Measurements from ENCODE around the gene WDR72. TPM values are rescaled to one million over a fixed set of nuclear protein-coding genes. Genes with fewer than 3 reads are reported as not detected.

Gene WDR72
- polyA plus RNA-seq, 1 of the 3 experiments (the other 2 are of a cell fraction) = 0.02 TPM

- Histone ChIP-seq H3K9me2 (no peaks in the 10 kb centered on the region), H3K27ac (ENCODE audit: low read depth in 2 of 2, low read length in 1 of 2) (no peak overlapping the region), H3K9me3 (no peaks in the 10 kb centered on the region), H3K79me2 (ENCODE audit: insufficient read depth) (no peaks in the 10 kb centered on the region), H3K4me2 (no peak overlapping the region), H3K9ac (no peak overlapping the region), H2AFZ (ENCODE audit: low read depth) (no peak overlapping the region), H4K20me1 (ENCODE audit: insufficient read depth) (no peaks in the 10 kb centered on the region), H3F3A (replicated peaks; ENCODE audit: insufficient read depth) (no peaks in the 10 kb centered on the region), H3K27me3 (ENCODE audit: insufficient read depth) (no peaks in the 10 kb centered on the region), H3K36me3 (replicated peaks in 1 of 2; ENCODE audit: control insufficient read depth in 1 of 2, insufficient read depth in 2 of 2, low read length in 1 of 2) (no peaks in the 10 kb centered on the region), H3K4me1 (ENCODE audit: control insufficient read depth in 1 of 2, insufficient read depth in 2 of 2, low read depth in 1 of 2, low read length in 1 of 2) (no peaks in the 10 kb centered on the region), H3K4me3 (ENCODE audit: low read depth in 2 of 2, low read length in 1 of 2) (no peak overlapping the region)
- DNase-seq = no peak
- 10% methylated on average over 4 of the region's 4 CpGs for WGBS (ENCODE audit: low lambda C conversion rate)
- ChIA-PET POLR2A (no interaction called here), CTCF (no interaction called here)
- TF ChIP-seq RCOR1 (IDR thresholded peaks at IDR 0.05; ENCODE audit: low read length) (no peak), FOXJ3 (CRISPR knock-in tag; IDR thresholded peaks at IDR 0.05) (no peak), EP300 (IDR thresholded peaks at IDR 0.05; ENCODE audit: borderline replicate concordance in 1 of 2, low read depth in 1 of 2, low read length in 1 of 2) (no peak), SIN3A (IDR thresholded peaks at IDR 0.05; ENCODE audit: borderline replicate concordance, low read depth, low read length) (no peak), RFX5 (IDR thresholded peaks at IDR 0.05; ENCODE audit: low read length) (no peak), ZBTB33 (IDR thresholded peaks at IDR 0.05; ENCODE audit: borderline replicate concordance, low read depth) (no peak), TEAD4 (IDR thresholded peaks at IDR 0.05; ENCODE audit: borderline replicate concordance, insufficient read depth) (no peak), RXRA (IDR thresholded peaks at IDR 0.05; ENCODE audit: borderline replicate concordance, low read depth) (no peak), NRF1 (IDR thresholded peaks at IDR 0.05; ENCODE audit: low read depth, low read length) (no peak), GATA2 (CRISPR knock-in tag; IDR thresholded peaks at IDR 0.05) (no peak), CTCF (IDR thresholded peaks at IDR 0.05) (no peak), SMC3 (IDR thresholded peaks at IDR 0.05; ENCODE audit: low read depth, low read length) (no peak), USF1 (IDR thresholded peaks at IDR 0.05; ENCODE audit: borderline replicate concordance, low read depth) (no peak)
These were observed 192.6 kb downstream of the WDR72 start for GRCh38 chr15:53566912-53567311.

GRCh38 chr15:53565721-53566120 lies 193.7 kb downstream of the WDR72 start:
- no peaks in the 10 kb centered on the region for H3K79me2 ChIP-seq (ENCODE audit: insufficient read depth)
- no peaks in the 10 kb centered on the region for H3F3A ChIP-seq (replicated peaks; ENCODE audit: insufficient read depth)
- POLR2A ChIA-PET = no interaction called here
- H3K27ac ChIP-seq (ENCODE audit: low read depth in 2 of 2, low read length in 1 of 2) = no peak overlapping the region
- H3K9me2 ChIP-seq = no peaks in the 10 kb centered on the region
- no peak for DNase-seq
- H3K36me3 ChIP-seq (replicated peaks in 1 of 2; ENCODE audit: control insufficient read depth in 1 of 2, insufficient read depth in 2 of 2, low read length in 1 of 2) = no peaks in the 10 kb centered on the region
- no peak for TF ChIP-seq IRF3 (IDR thresholded peaks at IDR 0.05; ENCODE audit: low read depth, low read length)
- no peak for TF ChIP-seq EP300 (IDR thresholded peaks at IDR 0.05; ENCODE audit: borderline replicate concordance in 1 of 2, low read depth in 1 of 2, low read length in 1 of 2)
- no peak for TF ChIP-seq EZH2phosphoT487 (IDR thresholded peaks at IDR 0.05; ENCODE audit: borderline replicate concordance, low read depth)
- no peak for TF ChIP-seq TAF1 (IDR thresholded peaks at IDR 0.05; ENCODE audit: borderline replicate concordance, low read depth, low read length)
- no peak for TF ChIP-seq RXRA (IDR thresholded peaks at IDR 0.05; ENCODE audit: borderline replicate concordance, low read depth)
- no peaks in the 10 kb centered on the region for H4K20me1 ChIP-seq (ENCODE audit: insufficient read depth)
- no peak overlapping the region for H2AFZ ChIP-seq (ENCODE audit: low read depth)
- 13% methylated on average over 4 of the region's 4 CpGs for WGBS (ENCODE audit: low lambda C conversion rate)
- H3K9ac ChIP-seq = no peak overlapping the region
- H3K9me3 ChIP-seq = no peaks in the 10 kb centered on the region
- no peak overlapping the region for H3K4me2 ChIP-seq
- no peaks in the 10 kb centered on the region for H3K27me3 ChIP-seq (ENCODE audit: insufficient read depth)
- CTCF ChIA-PET = no interaction called here
- H3K4me3 ChIP-seq (ENCODE audit: low read depth in 2 of 2, low read length in 1 of 2) = no peak overlapping the region
- no peaks in the 10 kb centered on the region for H3K4me1 ChIP-seq (ENCODE audit: control insufficient read depth in 1 of 2, insufficient read depth in 2 of 2, low read depth in 1 of 2, low read length in 1 of 2)
